ENCODE data around the gene GLT1D1.

GLT1D1 gene

DNA sequence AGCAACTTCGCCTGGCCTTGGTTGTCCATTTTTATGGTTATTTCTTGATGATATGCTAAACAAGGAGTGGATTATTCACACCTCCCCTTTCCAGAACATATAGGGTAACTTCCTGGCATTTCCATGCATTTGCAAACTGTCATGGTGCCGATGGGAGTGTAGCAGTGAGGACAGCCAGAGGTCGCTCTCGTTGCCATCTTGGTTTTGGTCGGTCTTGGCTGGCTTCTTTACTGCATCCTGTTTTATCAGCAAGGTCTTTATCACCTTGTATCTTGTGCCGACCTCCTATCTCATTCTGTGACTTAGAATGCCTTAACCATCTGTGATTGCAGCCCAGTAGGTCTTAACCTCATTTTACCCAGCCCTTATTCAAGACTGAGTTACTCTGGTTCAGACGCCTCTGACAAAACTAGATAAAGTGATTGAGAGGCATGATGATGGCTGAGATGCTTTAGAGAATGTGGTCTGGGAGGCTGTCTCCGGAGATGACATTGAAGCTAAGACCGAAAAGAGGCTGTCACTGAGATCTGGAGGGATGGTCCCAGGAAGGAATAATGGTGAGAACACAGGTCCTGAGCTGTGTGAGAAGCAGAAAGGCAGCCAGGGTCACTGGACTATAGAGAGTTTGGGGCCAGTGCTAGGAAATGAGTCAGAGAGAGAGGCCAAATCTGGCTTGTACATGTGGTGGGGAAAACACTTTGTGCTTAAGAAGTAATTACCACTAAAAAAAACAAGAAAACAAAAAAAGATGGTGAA, 2.9 kb downstream of the GLT1D1 start:
- DNase-seq: no peak

DNA sequence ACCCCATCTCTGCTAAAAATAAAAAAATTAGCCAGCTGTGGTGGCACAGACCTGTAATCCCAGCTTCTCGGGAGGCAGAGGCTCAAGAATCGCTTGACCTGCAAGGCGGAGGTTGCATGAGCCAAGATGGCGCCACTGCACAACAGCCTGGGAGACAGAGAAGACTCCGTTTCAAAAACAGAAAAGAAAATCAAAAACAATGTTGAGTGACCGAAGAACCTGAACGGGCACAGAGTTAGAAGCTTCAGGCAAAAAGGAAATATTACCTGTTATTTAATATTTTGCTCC, 3.5 kb downstream of the GLT1D1 start:
- no peak for DNase-seq

DNA sequence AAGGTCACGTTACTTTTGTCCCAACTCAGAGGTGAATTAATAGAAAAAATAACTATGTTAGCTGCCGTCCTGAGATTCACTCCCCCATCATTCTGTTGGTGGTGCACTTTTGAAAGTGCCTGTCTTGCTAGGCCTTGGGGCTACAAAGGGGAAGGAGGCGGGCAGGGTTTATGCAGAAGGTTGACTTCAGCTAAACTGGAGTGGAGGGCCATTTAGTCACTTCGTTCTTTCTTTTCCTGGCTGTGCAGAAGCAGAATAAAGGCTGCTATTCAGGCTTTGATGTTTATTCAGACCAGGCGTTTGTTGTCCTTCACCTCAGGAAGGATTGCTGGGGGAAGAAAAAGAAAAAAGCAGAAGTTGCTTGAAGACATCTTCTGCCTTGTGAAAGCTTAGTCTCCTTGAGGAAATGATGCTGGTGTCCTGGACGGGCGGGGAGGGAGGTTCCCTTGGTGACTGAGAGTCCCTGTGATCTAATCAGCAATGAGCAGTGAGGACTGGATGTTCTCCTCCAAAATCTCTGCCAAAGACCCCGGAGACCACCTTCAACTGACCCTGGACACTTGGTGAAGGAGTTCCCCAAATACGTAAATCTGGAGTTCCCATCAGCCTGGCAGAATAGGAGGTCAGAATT, 4.0 kb downstream of the GLT1D1 start:
- no peak for DNase-seq

DNA sequence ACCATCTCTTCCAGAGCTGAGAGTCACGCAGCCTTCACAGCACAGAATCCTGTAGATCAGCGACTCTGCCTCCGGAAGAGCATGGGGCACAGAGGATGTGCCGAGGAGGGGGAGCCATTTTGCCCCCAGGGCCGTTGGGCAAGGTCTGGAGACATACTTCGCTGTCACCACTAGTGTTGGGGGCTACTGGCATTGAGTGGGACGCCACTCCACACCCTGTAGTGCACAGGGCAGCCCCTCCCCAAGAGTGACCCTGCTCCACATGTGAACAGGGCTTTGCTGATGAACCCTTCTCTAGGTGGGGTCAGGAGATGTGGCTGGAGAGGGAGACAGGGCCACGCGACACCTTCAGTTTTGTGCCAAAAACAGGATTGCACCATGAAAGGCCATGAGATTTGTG, 6.0 kb downstream of the GLT1D1 start:
- no peak for DNase-seq

DNA sequence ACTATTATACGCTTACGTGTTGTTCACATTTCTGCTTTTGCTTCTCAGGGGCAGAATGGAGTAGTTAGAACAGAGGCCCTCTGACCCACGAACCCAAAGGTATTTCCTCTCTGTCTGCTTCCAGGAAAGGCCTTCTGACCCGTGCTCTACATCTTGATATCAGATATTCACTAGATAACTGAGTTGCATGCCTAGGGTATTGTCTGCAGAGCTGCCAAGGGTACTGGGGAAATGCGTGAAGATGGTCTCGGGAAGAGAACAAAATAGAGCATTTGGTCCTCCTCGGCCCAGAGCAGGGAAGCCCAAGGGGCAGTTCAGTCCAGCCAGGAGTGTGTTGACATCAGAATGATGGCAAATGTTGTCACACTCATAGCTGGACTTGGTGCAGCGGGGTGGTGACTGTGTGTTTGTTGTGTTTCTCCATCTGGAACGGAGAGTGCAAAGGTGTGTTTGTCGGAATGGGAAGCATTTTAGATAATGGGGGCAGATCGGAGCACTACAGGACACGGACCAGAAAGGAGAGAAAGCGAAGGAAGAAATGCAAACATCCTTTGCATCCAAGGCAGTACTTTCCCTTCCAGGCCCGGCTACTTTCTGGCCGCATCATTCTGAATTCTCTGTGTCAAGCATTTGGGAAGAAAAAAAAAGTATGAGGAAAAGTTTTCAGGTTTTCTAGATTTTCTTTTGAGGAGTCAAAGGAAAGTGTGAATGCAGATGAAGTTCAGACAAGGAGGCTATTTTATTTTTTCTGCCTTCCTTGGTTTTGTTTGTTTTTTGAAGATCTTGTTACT, 8.1 kb downstream of the GLT1D1 start:
- DNase-seq: no peak

DNA sequence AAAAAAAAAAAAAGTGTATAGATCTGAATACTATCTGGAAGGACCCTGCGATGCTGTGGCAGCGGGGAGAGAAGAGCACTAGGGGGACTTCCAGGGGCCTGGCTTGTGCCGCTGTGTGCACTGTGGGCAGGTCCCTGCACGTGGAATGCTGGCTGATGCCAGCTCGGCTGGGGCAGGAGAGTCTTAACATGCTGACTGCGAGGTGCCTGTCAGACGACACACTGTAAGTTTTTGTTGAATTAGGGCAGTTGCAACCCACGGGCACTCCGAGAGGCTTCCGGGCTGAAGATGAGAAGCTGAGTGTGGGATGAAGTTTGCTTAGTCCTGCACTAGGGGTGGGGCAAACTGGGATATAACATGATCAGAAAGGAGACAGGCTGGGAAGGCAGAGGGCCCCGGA, 10.7 kb downstream of the GLT1D1 start:
- no peak for DNase-seq

DNA sequence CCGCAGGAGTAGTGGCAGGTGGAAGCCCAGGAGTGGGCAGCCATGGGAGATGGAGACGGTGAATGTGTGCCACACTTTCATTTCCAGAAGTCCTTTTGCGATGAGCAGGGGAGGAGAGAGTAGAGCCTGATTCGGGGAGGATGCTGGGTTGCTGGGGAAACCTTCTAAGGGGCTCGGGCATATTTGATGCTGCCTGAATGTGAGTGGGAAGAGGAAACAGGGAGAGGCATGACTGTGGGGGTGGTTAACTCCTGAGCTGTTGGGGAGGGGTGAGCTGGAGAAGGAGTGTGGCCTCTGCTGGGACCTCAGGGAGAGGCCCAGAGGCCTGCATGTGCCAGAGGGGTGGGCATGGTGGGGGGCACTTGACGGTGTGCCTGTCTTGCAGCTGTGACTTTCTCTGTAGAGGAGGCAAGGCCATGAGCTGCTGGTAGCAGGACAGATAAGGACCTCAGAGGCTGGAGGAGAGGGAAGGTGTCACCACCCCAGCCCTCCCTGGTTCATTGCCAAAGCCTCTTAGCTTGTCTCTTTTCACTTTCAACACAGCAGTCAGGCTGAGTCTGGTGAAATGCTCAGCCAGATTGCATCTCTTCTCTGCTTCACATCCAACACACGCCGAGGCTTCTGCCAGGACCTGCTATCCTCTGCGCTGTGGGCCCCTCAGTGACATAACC, 11.4 kb downstream of the GLT1D1 start:
- DNase-seq: no peak

DNA sequence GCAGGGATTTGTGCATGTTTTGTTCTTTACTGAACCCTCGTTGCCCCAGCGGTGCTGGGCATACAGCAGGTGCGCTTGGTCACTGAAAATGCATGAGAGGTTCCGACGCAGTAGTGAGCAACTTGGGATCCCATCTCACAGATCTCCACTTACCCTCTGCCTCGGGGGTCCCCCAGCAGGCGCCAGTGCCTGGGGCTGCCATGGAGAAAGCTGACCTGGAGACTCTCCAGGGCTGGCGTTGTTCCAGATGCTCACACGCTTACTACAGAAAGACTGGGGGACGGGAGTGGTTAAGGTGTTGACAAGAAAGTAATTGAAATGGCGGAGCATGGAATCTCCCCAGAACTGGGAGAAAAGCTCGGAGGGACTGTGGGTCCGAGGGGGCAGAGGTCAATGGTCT, 14.2 kb downstream of the GLT1D1 start:
- no peak for DNase-seq

DNA sequence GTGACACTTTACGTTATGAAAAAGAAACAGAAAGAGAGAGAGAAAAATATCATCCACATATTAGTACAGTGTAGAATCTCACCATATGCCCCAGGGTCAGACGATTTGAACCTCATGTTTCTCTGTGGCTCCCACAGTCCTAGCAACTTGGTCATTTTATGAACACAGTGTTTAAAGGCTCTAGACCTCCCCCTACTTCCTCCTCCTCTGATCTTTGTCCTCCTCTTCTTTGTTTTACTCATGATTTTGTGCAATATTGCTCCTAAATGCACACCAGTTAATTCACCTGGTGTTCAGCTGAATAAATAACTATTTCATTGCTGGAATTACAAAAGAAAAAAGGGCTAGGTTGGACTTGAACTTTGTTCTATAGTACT, 18.2 kb downstream of the GLT1D1 start:
- DNase-seq: no peak

DNA sequence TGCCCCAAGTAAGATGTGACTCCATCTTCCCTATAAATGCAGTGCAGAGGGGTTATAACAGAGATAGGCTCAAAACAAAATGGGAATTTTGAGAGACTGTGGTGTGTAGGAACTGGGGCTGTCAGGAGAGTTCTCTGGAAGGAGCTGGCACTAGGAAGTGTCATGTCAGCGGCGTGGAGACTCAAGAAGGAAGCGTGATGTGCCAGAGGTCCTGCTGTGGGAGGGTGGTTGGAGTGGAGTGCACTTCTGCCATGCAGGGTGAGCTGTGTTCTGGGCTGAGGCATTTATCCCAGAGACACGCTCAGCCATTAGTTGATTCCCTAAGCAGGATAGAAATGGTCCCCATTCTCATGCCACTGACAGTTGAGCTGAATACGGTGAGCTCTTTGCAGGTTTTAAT, 19.0 kb downstream of the GLT1D1 start:
- no peak for DNase-seq

DNA sequence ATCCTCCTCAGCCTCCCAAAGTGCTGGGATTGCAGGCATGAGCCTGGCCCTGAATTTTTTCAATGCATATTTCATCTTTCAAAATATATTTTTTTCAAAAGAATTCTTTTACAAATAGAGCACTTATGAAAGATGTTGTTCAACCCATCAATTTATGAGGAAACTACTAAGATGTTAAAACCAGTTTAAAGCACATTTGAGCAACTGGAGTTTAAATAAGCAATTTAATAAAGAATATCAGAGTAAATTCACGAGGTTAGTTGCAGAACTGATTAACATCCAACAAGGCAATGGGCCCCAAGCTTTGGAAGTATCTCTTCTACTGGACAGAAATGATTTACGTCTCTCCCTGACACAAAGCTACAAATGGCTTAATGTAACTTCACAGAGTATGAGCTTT, 23.3 kb downstream of the GLT1D1 start:
- no peak for DNase-seq

DNA sequence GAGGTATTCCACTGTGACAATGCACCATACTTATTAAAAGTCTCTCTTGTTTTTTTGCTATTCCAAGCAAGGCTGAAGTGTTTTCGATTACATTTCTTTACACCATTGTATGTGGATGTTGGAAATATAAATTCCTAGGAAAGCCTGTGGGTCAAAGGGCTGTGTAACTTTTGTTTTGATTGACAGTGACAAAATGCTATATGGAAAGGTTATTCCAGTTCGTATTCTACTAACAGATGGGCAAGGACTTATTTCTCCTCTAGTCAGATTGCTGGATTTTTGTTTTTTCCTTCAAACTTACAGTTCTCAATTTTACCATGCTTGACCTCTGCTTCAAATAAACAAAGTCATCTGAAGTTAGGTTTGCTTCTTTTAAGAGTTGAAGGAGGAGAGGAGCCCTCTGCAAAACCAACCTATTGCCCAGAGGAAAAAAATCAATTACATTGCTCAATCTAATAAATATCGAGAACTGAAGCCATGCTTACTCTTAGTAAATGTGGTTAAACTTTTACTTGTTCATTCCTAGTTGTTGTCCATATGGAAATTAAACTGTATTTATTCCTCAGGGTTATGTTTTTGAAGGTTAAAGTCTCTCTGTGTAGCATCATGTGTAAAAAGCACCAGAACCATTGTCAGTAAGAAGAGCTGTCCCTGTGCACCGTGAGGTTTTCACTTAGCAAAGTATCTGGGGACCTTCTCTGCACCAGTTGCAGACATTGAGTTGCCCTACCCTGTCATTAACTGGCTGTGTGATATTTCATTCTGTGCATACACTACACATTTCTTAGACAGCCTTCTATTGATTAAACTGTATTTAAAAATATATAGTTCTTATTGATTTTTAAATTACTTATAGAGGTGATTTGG, 26.9 kb downstream of the GLT1D1 start:
- no peak for DNase-seq

DNA sequence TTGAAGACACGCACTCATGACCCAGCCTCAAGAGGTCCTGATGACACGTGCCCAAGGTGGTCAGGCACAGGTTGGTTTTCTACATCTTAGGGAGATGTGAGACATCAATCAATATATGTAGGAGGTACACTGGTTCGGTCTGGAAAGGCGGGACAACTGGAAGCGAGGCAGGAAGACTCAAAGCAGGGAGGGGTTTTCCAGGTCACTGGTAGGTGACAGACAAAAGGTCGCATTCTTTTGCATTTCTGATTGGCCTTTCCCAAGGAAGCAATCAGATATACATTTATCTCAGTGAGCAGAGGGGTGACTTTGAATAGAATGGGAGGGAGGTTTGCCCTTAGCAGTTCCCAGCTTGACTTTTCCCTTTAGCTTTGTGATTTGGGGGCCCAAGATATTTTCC, 38.6 kb downstream of the GLT1D1 start:
- DNase-seq: no peak

DNA sequence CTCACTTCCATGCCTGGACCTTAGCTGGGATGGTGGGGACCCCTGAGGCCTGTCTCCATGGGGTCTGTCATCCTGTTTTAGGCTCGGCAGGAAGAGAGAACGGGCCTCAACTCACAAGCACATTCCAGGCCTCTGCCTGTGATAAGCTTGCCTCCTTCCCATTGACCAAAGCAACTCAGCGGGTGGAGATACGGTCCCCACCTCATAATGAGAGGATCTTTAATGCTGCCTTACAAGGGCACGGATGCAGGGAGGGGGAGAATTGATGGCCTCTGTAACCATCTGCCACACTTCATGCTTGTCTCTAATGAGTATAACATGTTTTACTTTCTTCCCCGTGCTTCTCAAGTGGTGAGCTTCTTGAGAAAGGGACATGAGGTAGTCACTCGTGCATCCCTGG, 50.0 kb downstream of the GLT1D1 start:
- DNase-seq: no peak

DNA sequence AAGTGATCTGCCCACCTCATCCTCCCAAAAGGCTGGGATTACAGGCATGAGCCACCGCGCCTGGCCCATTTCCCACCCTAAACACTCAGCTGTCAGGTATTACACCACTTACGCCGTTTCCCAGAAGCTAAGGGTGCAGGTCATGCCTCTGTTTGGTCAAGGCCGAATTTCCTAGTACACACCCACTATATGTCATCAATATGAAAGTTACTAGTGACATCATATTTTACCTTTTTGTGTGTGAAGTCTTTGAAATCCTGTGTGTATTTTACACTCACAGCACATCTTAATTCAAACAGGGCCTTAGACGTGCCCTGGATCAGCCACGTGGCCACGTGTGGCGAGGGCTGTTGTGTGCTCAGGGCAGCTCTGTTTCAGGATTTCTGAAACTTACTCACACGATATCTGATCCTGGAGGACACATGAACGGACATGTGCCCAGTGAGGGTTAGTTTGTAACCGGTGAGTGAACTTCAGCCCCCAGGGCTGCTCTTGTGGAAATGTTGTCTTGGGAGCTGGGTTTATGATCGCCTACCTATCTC, 51.8 kb downstream of the GLT1D1 start:
- DNase-seq: no peak

DNA sequence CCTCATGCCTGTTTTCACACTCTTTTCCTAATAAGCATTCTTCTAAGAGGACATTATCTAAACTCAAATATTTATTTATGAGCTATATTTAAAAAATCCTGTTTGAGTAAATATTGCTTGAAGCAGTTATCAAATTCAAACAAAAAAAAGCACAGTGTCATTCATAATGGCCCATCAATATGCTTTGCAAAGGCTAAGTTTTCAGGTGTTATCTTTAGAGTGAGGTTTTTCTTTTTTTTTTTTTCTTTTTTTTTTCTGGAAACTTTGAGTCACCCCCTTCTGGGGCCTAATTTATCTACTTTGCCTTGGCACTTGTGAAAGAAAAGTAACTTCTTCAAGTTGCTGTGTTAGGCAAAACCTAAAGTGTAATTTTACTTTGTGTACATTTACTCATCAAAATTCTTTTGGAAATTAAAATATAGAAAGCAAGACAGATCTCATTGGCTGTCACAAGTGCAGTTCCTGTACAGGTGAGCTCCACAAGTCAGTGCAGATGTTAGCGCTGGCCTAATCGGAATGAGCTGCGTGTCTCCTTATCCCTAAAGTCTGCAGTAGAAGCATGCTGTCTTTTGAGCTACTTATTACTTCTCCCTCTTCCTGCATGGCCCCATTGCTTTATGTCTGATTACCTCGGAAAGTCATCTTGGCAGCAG, 53.3 kb downstream of the GLT1D1 start:
- DNase-seq: no peak

DNA sequence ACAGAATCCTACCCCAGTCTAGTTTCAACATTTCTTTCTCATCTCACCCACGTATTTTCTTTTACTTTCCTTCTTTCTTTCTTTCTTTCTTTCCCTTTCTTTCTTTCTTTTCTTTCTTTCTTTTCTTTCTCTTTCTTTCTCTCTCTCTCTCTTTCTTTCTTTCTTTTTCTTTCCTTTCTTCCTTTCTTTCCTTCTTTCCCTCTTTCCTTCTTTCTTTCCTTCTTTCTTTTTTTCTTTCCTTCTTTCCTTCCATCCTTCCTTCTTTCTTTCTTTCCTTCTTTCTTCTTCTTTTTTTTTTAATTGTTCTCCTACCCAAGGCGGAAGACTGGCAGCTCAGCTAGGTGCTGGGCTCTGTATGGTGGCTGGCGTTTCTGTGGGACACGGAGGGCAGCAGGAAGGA, 55.0 kb downstream of the GLT1D1 start:
- DNase-seq: no peak

DNA sequence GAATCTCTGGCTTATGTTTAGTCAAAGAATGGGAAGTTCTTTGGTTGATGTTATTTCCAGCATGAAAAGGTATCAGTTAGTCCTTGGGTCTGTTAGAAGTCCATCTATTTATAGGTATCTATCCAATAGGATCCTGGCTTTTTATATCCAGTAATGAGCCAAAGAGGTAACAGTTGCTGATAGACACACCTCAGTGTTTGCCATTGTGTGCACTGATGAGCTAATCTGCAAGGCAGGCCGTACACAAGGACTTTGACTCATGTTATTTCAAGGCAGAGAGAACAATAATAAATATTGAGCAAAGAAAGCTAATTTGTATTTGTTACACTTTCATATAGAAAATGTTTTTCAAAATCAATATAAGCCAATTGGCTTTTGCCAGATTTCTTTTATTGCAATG, 56.4 kb downstream of the GLT1D1 start:
- DNase-seq: no peak

DNA sequence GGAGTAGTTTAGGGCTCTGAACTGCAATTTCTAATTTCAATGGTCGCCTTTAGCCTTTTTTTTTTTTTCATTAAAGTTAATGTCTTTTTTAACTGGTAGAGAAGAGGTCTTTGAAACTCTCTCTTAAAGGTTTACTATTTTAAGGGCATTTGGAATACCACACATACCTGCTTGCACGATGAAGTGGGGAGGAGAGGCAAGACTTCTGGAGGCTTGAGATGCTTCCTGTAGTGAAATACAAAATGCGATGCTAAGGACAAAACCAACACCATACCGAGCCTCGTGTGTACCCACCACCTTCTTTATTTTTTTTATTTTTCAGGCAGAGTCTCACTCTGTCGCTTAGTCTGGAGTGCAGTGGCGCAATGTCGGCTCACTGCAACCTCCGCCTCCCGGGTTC, 57.4 kb downstream of the GLT1D1 start:
- no peak for DNase-seq

DNA sequence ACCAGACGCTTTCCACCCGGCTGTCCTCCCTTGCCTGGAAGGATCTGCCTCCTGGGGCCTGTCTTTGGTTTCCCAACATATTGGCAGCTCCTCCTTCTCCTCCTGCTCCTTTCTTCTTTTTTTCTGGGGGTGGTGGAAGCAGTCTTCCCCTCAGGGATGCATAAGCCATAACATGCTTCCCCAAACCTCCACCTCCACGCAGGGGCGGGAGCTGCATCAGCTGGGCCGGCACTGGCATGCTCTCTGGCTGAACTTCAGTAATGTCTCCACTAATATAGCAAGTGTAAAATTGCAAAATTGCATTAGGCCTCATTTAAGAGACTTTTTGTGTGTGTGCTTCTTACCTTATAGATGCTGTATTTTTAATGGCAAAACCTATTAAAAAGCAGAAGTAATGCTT, 58.6 kb downstream of the GLT1D1 start:
- DNase-seq: no peak

DNA sequence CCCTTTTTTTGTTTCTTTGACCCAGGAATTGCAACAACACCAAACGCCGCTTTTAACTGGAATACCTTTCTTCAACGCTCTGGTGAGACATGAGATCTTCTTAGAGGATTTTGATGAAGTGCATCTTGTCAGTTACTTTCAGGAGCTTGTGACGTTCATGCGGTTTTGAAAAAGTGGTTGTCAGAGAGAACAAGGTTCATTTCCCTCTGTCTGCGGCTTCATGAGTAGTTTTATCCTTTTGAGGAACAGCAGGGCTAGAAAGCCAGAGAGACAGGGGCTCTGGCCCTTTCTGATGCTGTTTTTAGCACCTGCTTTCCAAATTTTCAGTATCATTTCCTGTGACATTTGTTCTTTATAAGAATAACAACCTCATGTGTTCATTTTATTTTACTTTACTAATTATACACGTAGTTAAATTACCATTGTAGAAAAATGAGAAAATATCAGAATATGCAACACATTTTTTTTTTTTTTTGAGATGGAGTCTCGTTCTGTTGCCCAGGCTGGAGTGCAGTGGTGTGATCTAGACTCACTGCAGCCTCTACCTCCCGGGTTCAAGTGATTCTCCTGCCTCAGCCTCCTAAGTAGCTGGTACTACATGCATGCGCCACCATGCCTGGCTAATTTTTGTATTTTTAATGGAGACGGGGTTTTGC, 61.8 kb downstream of the GLT1D1 start:
- no peak for DNase-seq

DNA sequence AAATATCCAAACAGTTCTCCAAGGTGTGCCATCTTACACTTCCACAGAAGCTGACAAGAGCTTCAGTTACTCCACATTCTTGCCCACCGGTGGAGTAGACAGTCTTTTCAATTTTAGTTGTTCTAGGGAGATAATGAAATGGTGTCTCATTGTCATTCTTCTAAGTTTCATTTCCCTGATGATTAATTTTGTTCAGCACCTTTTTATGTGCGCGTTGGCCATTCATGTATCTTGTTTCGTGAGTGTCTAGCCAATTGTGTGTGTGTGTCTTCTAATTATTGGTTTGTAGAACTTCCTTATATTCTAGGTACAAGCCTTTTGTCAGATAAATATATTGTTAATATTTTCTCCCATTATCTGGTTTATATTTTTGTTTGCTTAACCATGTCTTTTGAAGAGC, 63.1 kb downstream of the GLT1D1 start:
- DNase-seq: no peak
